KBM-7 (cell line): Measurements from ENCODE around the gene WFDC1.

Source experiments
- DNase-seq: peaks from one replicate; pipeline ENCODE4 v3.0.0-alpha.2; 2015
- in situ Hi-C: fragments of 300-500 bp; cut with MboI; formaldehyde crosslinking; loops from 2 replicates; pipeline ENCODE4 v1.14.3; 2020; ENCODE audit warnings: low sequenced_read_pairs, low pct_unique_long_range_greater_than_20kb, mixed read lengths

Gene WFDC1

DNA sequence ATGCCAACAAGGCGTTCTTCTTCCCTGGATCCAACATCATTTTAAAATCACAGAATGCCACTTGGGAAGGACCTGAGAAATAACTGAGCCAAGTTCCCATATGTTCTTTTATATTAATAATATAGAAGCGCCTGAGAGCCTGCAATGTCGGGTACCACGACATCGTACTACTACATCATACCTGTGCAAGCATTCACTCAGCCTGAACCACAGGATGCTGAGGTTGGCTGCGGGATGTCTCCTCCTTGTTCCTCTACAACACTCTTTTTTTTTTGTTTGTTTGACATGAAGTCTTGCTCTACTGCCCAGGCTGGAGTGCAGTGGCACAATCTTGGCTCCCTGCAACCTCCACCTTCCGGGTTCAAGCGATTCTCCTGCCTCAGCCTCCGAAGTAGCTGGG is 71.5 kb downstream of the WFDC1 start:
- in situ Hi-C loops, result no loop called here

DNA sequence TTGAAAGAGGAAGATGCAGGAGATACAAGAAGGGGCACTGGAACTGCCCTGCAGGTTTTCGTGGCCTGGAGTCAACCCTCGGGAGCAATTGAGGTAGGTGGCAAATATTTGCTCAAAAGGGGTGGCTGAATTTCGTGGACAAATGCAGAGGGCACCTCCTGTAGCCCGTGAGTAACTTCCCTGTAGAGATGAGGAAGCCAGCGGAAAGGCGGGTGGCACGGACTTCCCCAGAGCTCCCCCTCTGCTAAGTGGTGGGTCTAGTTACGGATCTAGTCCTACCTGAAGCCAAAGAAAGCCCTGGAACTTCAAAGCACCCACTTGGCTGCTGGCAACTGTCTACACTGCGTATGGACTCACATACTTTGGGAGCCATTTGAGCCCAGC is 72.6 kb downstream of the WFDC1 start:
- in situ Hi-C loops, result no loop called here

More for the DNA sequence above, 71.5 kb downstream of the WFDC1 start:
- DNase-seq, result no peak

DNA sequence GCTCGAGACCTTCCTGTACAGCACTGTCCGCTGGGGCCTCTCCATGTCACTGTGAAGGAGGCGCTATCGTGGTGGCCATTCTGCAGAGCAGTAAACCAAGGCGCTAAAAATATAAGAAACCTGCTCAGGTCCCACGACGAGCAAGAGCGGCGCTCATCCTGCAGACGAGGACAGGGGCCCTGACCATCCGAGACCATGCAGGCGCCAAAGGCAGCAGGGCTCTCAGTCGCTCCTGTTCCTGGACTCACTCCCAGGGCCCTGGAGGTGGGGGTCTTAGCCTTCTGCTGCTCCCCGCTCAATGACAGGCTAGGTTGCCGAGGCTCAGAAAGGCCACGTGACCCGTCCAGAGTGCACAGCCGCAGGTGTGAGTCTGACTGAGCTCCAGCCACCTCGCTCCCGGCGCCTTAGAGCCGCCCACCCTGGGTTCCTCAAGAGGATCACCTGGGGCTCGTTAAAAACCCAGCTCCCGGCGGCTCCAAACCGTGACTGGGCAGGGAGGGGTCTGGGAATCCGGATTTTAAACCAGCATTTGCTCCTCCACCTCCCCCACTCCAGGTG is 73.2 kb downstream of the WFDC1 start:
- no peak for DNase-seq
- in situ Hi-C loops, result no loop called here

More for the DNA sequence above, 72.6 kb downstream of the WFDC1 start:
- DNase-seq, result no peak

- DNase-seq, result no peak
- in situ Hi-C loops, result no loop called here
These were observed 73.8 kb downstream of the WFDC1 start, which contains the start of gene ATP2C2 for GRCh38 chr16:84368308-84368996. Gene ATP2C2, plus strand, starts transcription at chr16:84368538. Its CDS starts 78 bp downstream, at chr16:84368616.

DNA sequence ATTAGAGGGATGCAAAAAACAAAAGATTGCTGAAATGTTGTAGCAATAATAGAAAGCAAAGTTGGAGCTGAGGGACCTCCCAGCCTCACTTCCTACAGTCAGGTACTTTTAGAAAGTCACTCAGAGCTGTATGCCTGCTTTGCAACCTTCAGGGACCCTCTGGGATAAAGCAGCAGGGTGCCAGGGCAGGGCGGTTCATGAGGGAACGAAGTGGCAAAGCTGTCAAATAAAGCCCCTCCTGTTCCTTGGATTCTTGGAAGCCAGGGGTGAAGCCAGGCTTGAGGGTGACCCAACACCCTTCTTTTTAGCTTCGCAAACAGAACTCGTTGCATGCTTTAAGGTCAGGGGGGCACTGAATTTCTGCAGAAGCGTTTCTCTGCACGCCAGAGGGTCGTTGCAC is 74.4 kb downstream of the WFDC1 start:
- in situ Hi-C loops, result no loop called here
- DNase-seq, result no peak

DNA sequence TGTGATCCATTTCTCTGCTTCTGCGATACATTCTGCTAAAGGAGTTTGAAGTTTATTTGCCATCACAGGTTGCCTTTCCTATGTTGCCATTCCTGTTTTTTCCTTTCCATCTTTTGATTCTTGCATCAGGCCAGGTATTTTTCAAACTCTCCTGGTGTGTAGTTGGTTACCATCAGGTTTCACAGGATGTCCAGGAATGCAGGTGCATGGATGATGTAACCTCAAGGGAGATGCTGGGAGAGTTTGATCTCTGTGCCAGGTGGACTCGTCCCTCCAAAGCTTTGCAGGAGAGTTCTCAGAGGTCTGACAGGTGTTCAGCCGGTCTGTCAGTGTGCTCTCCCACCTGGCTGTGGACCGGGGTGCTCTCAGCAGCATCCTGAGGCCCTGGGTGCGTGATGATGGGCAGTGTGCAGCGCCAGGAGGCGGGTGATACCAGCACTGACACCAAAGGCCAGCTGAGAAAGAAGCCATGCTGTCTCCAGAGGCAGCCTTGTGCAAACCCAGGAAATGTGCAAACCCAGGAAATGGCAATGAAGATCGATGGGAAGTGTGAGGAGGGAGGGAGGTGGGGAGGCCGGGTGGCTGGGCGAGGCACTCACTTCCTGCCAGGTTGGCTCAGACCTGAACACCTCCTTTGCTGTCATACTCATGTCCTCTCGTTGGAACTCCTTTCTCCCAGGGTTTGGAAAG is 75.4 kb downstream of the WFDC1 start:
- in situ Hi-C loops, result no loop called here

DNA sequence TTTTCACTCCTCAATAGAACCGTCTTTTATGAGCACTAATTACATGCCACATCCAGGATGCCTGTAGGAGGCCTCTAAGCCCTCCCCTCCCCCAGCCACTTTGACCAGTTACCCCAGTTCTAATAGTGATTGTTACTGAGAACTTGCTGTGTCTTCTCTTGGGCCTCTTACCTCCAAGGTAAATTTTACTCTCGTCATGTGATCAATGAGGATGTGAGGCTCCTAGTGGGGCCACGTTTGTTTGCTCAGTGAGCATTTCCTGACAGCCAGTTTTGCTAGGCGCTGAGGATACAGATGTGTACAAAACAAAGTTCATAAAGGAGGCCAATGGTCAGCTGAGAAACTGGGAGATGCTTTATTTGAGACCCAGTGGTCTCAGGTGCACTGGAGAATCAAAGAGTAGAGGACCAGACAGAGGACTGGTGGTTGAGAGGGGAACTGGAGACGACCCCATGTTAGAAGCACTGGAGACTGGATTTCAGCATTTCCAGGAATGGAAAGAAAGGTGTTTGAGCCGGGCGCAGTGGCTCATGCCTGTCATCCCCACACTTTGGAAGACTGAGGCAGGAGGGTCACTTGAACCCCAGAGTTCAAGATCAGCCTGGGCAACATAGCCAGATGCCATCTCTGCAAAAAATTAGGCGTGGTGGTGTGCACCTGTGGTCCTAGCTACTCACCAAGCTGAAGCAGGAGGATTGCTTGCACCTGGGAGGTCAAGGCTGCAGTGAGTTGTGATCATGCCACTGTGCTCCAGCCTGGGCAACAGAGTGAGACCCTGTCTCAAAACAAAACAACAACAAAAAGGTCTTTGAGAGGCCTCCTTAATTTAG is 76.3 kb downstream of the WFDC1 start:
- DNase-seq, result no peak
- in situ Hi-C loops, result no loop called here

More for the DNA sequence above, 75.4 kb downstream of the WFDC1 start:
- DNase-seq, result no peak

DNA sequence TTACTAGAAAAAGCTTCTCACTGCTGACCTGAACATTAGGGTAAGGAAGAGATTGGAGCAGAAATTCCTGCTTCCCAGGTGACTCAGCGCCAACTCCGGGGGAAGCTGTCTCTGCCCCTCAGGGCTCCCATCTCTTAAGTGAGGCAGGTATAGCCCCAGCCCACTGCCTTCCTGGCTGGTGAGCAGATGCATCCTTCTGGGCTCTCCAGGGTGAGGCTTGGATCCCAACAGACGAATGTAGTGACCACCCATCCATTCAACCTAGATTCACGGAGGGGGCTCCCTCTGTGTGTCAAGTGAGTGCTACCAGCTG is 76.8 kb downstream of the WFDC1 start:
- in situ Hi-C loops, result no loop called here
- no peak for DNase-seq

- no peak for DNase-seq
- in situ Hi-C loops, result no loop called here
These were observed 79.3 kb downstream of the WFDC1 start for GRCh38 chr16:84373907-84374489.

DNA sequence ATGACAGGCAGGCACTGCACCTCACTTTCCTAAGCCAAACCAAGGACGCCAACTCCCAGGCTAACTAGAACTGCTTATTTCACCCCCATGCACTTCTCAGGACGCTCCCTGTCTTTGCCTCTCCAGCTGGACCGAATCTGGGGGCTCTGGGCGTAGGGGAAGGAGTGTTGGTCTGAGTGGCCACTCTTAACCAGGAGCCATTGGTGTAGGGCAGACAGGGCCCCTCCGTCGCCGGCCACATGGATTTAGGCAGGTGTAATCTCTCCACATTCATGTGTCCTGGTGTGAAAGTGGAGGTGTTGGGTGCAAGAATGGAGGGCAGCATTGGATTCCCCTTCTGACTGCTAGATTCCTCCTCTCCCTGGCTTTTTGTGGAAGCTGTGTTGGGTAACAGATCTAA is 83.4 kb downstream of the WFDC1 start:
- in situ Hi-C loops, result no loop called here
- no peak for DNase-seq

DNA sequence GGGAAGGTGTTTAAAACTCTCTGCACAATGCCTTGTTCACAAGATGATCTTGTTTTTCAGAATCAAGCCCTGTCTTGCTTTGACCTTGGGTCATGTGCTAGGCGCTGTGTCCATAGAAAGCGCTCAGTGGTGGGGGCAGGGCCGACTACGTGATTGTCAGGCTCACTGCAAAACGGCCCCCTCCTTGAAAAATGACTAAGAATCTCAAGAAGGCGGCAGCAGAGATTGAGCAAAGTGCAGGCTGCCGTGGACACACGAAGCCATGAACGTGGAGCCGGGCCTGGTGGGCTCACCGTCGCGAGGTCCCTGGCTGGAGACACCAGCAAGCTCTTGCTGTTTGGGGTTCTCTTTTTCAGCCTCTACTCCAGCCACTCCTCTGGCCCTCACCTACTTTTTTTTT is 83.9 kb downstream of the WFDC1 start:
- DNase-seq, result no peak
- in situ Hi-C loops, result no loop called here

DNA sequence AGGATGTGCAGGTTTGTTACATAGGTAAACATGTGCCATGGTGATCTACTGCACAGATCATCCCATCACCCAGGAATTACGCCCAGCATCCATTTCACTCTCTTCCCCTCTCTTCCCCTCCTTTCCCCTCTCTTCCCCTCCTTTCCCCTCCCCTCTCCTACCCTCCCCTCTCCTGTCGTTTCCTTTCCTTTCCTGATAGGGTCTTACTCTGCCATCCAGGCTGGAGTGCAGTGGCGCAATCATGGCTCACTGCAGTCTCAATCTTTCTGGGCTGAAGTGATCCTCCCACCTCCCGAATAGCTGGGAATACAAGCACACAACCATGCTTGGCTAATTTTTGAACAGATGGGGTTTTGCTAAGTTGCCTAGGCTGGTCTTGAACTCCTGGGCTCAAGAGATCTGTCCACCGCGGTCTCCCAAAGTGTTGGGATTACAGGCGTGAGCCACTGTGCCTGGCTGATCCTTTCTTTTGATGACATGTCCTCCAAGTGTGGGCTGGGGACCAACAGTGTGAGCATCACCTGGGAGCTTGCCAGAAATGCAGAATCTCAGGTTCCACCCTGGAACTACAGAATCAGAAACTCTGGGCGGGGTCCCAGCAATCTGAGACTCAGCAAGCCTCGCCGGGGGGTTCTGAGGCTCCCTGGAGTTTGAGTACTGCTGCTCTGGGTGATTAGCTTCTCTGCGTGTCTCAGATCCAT is 84.5 kb downstream of the WFDC1 start:
- in situ Hi-C loops, result no loop called here
- DNase-seq, result no peak
